ENCODE results near the gene IL37. TPM values are rescaled to one million over a fixed set of nuclear protein-coding genes. Genes with fewer than 3 reads are reported as not detected.

The IL37 gene
- total RNA-seq, 4 donors from 2014 or later, result 132 to 315 (median 147) TPM

GRCh38 chr2:112870841-112871835, 39.8 kb upstream of the IL37 start:
- intact Hi-C loops (cut with DNase I; ENCODE audit: low total_unique reads), result no loop called here
- no peak overlapping the region for H3K4me3 ChIP-seq (ENCODE audit: low read depth, poor library complexity, severe bottlenecking)
- WGBS, 2 donors, result 71 to 79% methylated on average over 9 of the region's 9 CpGs

GRCh38 chr2:112876257-112876970, 34.6 kb upstream of the IL37 start:
- intact Hi-C loops (cut with DNase I; ENCODE audit: low total_unique reads), result no loop called here
- no peak for DNase-seq (ENCODE audit: low spot score in 2 of 2)
- TF ChIP-seq POLR2A (IDR thresholded peaks at IDR 0.05) (no peak), CTCF (IDR thresholded peaks at IDR 0.05) (no peak)
- WGBS, 2 donors, result 83 to 95% methylated on average over 3 of the region's 3 CpGs
- no peak overlapping the region for H3K4me3 ChIP-seq (ENCODE audit: low read depth, poor library complexity, severe bottlenecking)

More at GRCh38 chr2:112870841-112871835, 39.8 kb upstream of the IL37 start:
- DNase-seq (ENCODE audit: low spot score in 2 of 2), result no peak
- TF ChIP-seq CTCF (IDR thresholded peaks at IDR 0.05) (no peak), POLR2A (IDR thresholded peaks at IDR 0.05) (no peak)

- 71 to 72% methylated on average over 4 of the region's 4 CpGs for WGBS, 2 donors
- no peak overlapping the region for H3K4me3 ChIP-seq (ENCODE audit: low read depth, poor library complexity, severe bottlenecking)
- no peak for TF ChIP-seq CTCF (IDR thresholded peaks at IDR 0.05)
- no peak for TF ChIP-seq POLR2A (IDR thresholded peaks at IDR 0.05)
- DNase-seq (ENCODE audit: low spot score in 2 of 2), result no peak
- intact Hi-C loops (cut with DNase I; ENCODE audit: low total_unique reads), result no loop called here
Measured at GRCh38 chr2:112876971-112877361, 34.0 kb upstream of the IL37 start.

- DNase-seq (ENCODE audit: low spot score in 2 of 2), result no peak
- 52 to 54% methylated on average over 6 of the region's 6 CpGs for WGBS, 2 donors
- TF ChIP-seq CTCF (IDR thresholded peaks at IDR 0.05) (no peak), POLR2A (IDR thresholded peaks at IDR 0.05) (no peak)
- H3K4me3 ChIP-seq (ENCODE audit: low read depth, poor library complexity, severe bottlenecking), result no peak overlapping the region
- intact Hi-C loops (cut with DNase I; ENCODE audit: low total_unique reads), result no loop called here
Measured at GRCh38 chr2:112877423-112877822, 33.5 kb upstream of the IL37 start.

- H3K4me3 ChIP-seq (ENCODE audit: low read depth, poor library complexity, severe bottlenecking), result no peak overlapping the region
- no peak for DNase-seq (ENCODE audit: low spot score in 2 of 2)
- WGBS, 2 donors, result 90 to 96% methylated on average over 6 of the region's 6 CpGs
- no peak for TF ChIP-seq POLR2A (IDR thresholded peaks at IDR 0.05)
- intact Hi-C loops (cut with DNase I; ENCODE audit: low total_unique reads), result no loop called here
Measured at GRCh38 chr2:112879491-112880041, 31.4 kb upstream of the IL37 start.

GRCh38 chr2:112880091-112880531, 30.9 kb upstream of the IL37 start:
- no peak overlapping the region for H3K4me3 ChIP-seq (ENCODE audit: low read depth, poor library complexity, severe bottlenecking)
- no peak for TF ChIP-seq POLR2A (IDR thresholded peaks at IDR 0.05)
- no peak for TF ChIP-seq CTCF (IDR thresholded peaks at IDR 0.05)
- WGBS, 2 donors, result 89 to 94% methylated on average over 5 of the region's 5 CpGs
- DNase-seq (ENCODE audit: low spot score in 2 of 2), result no peak
- intact Hi-C loops (cut with DNase I; ENCODE audit: low total_unique reads), result no loop called here

All from lower leg skin (tissue), 4 donors.